ENCODE measurements around the gene ODR4.
"Not testable (repeated sequence)": the region's sequence is repeated elsewhere in the genome, so short reads cannot be mapped to it uniquely, and the experiment has no call there.

The ODR4 gene

GRCh38 chr1:186375152-186375928 lies at the start of gene ODR4, which contains the start of gene TPR:
Gene ODR4, plus strand, starts transcription at chr1:186375838. Its CDS starts 3,948 bp downstream, at chr1:186379786.
Gene TPR, minus strand, starts transcription at chr1:186375253. Its CDS starts 225 bp downstream, at chr1:186375028.
- in situ Hi-C loops (cut with MboI; ENCODE audit: low sequenced_read_pairs) = no loop called here

GRCh38 chr1:186326009-186326408 lies 49.6 kb upstream of the ODR4 start:
- in situ Hi-C loops (cut with MboI; ENCODE audit: low sequenced_read_pairs) = no loop called here

GRCh38 chr1:186327331-186327730 lies 48.3 kb upstream of the ODR4 start:
- in situ Hi-C loops (cut with MboI; ENCODE audit: low sequenced_read_pairs) = no loop called here

- in situ Hi-C loops (cut with MboI; ENCODE audit: low sequenced_read_pairs) = no loop called here
These were observed 44.9 kb upstream of the ODR4 start for GRCh38 chr1:186330758-186331157.

- in situ Hi-C loops (cut with MboI; ENCODE audit: low sequenced_read_pairs) = no loop called here
These were observed 38.1 kb upstream of the ODR4 start for GRCh38 chr1:186337554-186337953.

- in situ Hi-C loops (cut with MboI; ENCODE audit: low sequenced_read_pairs) = no loop called here
These were observed 34.9 kb upstream of the ODR4 start for GRCh38 chr1:186340772-186341171.

- in situ Hi-C loops (cut with MboI; ENCODE audit: low sequenced_read_pairs) = not testable (repeated sequence)
These were observed 27.6 kb upstream of the ODR4 start for GRCh38 chr1:186347837-186348691.

- in situ Hi-C loops (cut with MboI; ENCODE audit: low sequenced_read_pairs) = no loop called here
These were observed 1.1 kb upstream of the ODR4 start for GRCh38 chr1:186374303-186375151.

GRCh38 chr1:186375929-186376319 lies 286 bp downstream of the ODR4 start:
- in situ Hi-C loops (cut with MboI; ENCODE audit: low sequenced_read_pairs) = no loop called here

GRCh38 chr1:186386725-186387383 lies 11.2 kb downstream of the ODR4 start:
- in situ Hi-C loops (cut with MboI; ENCODE audit: low sequenced_read_pairs) = no loop called here

GRCh38 chr1:186390925-186391324 lies 15.3 kb downstream of the ODR4 start:
- in situ Hi-C loops (cut with MboI; ENCODE audit: low sequenced_read_pairs) = no loop called here

GRCh38 chr1:186391841-186392240 lies 16.2 kb downstream of the ODR4 start:
- in situ Hi-C loops (cut with MboI; ENCODE audit: low sequenced_read_pairs) = no loop called here

GRCh38 chr1:186392711-186393110 lies 17.1 kb downstream of the ODR4 start:
- in situ Hi-C loops (cut with MboI; ENCODE audit: low sequenced_read_pairs) = not testable (repeated sequence)

GRCh38 chr1:186401446-186401845 lies 25.8 kb downstream of the ODR4 start:
- in situ Hi-C loops (cut with MboI; ENCODE audit: low sequenced_read_pairs) = not testable (repeated sequence)

- in situ Hi-C loops (cut with MboI; ENCODE audit: low sequenced_read_pairs) = no loop called here
These were observed 28.0 kb downstream of the ODR4 start for GRCh38 chr1:186403632-186404031.

- in situ Hi-C loops (cut with MboI; ENCODE audit: low sequenced_read_pairs) = no loop called here
These were observed 28.9 kb downstream of the ODR4 start for GRCh38 chr1:186404454-186405051.

GRCh38 chr1:186409091-186409490 lies 33.5 kb downstream of the ODR4 start:
- in situ Hi-C loops (cut with MboI; ENCODE audit: low sequenced_read_pairs) = no loop called here

- in situ Hi-C loops (cut with MboI; ENCODE audit: low sequenced_read_pairs) = no loop called here
These were observed 37.7 kb downstream of the ODR4 start for GRCh38 chr1:186413319-186413718.

GRCh38 chr1:186418503-186418902 lies 42.9 kb downstream of the ODR4 start:
- in situ Hi-C loops (cut with MboI; ENCODE audit: low sequenced_read_pairs) = no loop called here

- in situ Hi-C loops (cut with MboI; ENCODE audit: low sequenced_read_pairs) = no loop called here
These were observed 44.7 kb downstream of the ODR4 start for GRCh38 chr1:186420311-186420710.

Measured in HL-60/S4 (cell line).